ENCODE results near the gene CNPY1. TPM values are rescaled to one million over a fixed set of nuclear protein-coding genes. Genes with fewer than 3 reads are reported as not detected.

CNPY1 gene
- total and polyA plus RNA-seq, 2 donors (not counting 1 experiment from before 2014, with no cell fraction given): not detected

DNA sequence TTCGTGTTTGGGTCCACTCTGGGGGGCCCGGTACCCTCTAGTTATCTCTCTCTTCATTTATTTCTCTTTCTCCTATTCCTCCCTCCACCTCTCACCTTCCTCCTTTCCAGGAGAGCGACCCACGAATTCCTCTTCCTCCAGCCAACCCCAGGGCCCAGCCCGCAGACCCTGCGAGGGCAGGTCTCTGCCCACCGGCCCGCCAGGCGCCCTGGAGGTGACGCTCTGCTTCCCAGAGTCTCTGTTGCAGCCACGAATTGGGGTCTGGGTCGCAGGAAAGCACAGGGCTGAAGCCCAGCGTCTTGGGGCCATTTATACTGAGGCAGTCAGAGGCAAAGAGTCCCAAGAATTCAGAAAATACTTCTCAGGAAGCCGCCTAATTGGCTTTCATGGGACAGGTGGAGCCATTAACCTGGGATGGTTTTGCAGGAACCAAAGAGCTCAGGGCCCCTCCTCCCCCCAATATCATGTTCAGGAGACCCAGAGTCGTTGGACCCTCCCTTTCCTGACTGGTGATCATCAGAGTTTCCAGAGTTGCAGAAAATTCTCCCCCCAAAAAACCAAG is 91.1 kb downstream of the CNPY1 start:
- ATAC-seq (ENCODE audit: low read depth) (no peak), DNase-seq (peak; percentile 16)
- Mint-ChIP-seq H3K27ac (no peak overlapping the region), H3K27me3 (peaks cover 60% of the 10 kb centered on the region), H3K4me3 (no peak overlapping the region), H3K9me3 (ENCODE audit: insufficient read depth) (no peaks in the 10 kb centered on the region), H3K4me1 (peaks cover 25% of the 10 kb centered on the region)
- Histone ChIP-seq H4K20me1 (ENCODE audit: control insufficient read depth, insufficient read depth, low read length, poor library complexity, severe bottlenecking) (no peaks in the 10 kb centered on the region), H3K4me3 (ENCODE audit: control extremely low read depth in 1 of 5, extremely low read depth in 1 of 5, insufficient read depth in 1 of 5, low read depth in 2 of 5, low read length in 4 of 5) (peak overlapping the region in 1 of 5 experiments; percentile 14), H3K9ac (ENCODE audit: low read length) (no peak overlapping the region), H3K79me2 (ENCODE audit: control insufficient read depth, insufficient read depth, low read length) (no peaks in the 10 kb centered on the region), H3K4me1 (ENCODE audit: control insufficient read depth in 2 of 2, insufficient read depth in 2 of 2, low read length in 2 of 2) (peaks cover 33 to 60% of the 10 kb centered on the region in 2 donors), H3K27ac (ENCODE audit: low read length in 2 of 2) (no peak overlapping the region), H3K27me3 (replicated peaks in 1 of 4; ENCODE audit: control extremely low read depth in 1 of 4, control insufficient read depth in 3 of 4, insufficient read depth in 4 of 4, low read length in 3 of 4) (peaks cover 0 to 84% (median 61%) of the 10 kb centered on the region in 4 experiments), H3K9me3 (ENCODE audit: control extremely low read depth in 1 of 3, control insufficient read depth in 2 of 3, insufficient read depth in 1 of 3, low read length in 2 of 3) (peaks cover 0 to 55% (median 0%) of the 10 kb centered on the region in 3 donors), H2AFZ (ENCODE audit: insufficient read depth, low read depth, low read length, poor library complexity, severe bottlenecking) (no peak overlapping the region), H3K36me3 (replicated peaks in 1 of 2; ENCODE audit: control extremely low read depth in 1 of 2, control insufficient read depth in 1 of 2, extremely low read depth in 1 of 2, insufficient read depth in 2 of 2, low read length in 1 of 2) (no peaks in the 10 kb centered on the region), H3K4me2 (replicated peaks; ENCODE audit: low read depth, low read length, poor library complexity, severe bottlenecking) (no peak overlapping the region)
- WGBS (ENCODE audit: insufficient coverage): 8% methylated on average over 14 of the region's 15 CpGs
- ChIA-PET POLR2A (no interaction called here), CTCF (no interaction called here)
- TF ChIP-seq, protein P1, sequence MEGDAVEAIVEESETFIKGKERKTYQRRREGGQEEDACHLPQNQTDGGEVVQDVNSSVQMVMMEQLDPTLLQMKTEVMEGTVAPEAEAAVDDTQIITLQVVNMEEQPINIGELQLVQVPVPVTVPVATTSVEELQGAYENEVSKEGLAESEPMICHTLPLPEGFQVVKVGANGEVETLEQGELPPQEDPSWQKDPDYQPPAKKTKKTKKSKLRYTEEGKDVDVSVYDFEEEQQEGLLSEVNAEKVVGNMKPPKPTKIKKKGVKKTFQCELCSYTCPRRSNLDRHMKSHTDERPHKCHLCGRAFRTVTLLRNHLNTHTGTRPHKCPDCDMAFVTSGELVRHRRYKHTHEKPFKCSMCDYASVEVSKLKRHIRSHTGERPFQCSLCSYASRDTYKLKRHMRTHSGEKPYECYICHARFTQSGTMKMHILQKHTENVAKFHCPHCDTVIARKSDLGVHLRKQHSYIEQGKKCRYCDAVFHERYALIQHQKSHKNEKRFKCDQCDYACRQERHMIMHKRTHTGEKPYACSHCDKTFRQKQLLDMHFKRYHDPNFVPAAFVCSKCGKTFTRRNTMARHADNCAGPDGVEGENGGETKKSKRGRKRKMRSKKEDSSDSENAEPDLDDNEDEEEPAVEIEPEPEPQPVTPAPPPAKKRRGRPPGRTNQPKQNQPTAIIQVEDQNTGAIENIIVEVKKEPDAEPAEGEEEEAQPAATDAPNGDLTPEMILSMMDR (IDR thresholded peaks at IDR 0.05): no peak
- peak; percentile 20 for TF ChIP-seq EZH2 (IDR thresholded peaks at IDR 0.05; ENCODE audit: borderline replicate concordance, insufficient read depth, low read depth, low read length, poor library complexity, severe bottlenecking)
- intact Hi-C loops (cut with micrococcal nuclease): no loop called here

- POLR2A ChIA-PET: no interaction called here
- Histone ChIP-seq H3K4me2 (replicated peaks; ENCODE audit: low read depth, low read length, poor library complexity, severe bottlenecking) (peak overlapping the region; percentile 32), H2AFZ (ENCODE audit: insufficient read depth, low read depth, low read length, poor library complexity, severe bottlenecking) (peak overlapping the region; percentile 5), H3K36me3 (replicated peaks in 1 of 2; ENCODE audit: control extremely low read depth in 1 of 2, control insufficient read depth in 1 of 2, extremely low read depth in 1 of 2, insufficient read depth in 2 of 2, low read length in 1 of 2) (no peaks in the 10 kb centered on the region), H3K27me3 (replicated peaks in 1 of 4; ENCODE audit: control extremely low read depth in 1 of 4, control insufficient read depth in 3 of 4, insufficient read depth in 4 of 4, low read length in 3 of 4) (peaks cover 0 to 84% (median 61%) of the 10 kb centered on the region in 4 experiments), H3K9me3 (ENCODE audit: control extremely low read depth in 1 of 3, control insufficient read depth in 2 of 3, insufficient read depth in 1 of 3, low read length in 2 of 3) (peaks cover 0 to 49% (median 0%) of the 10 kb centered on the region in 3 donors), H4K20me1 (ENCODE audit: control insufficient read depth, insufficient read depth, low read length, poor library complexity, severe bottlenecking) (no peaks in the 10 kb centered on the region), H3K9ac (ENCODE audit: low read length) (no peak overlapping the region), H3K4me3 (ENCODE audit: control extremely low read depth in 1 of 5, extremely low read depth in 1 of 5, insufficient read depth in 1 of 5, low read depth in 2 of 5, low read length in 4 of 5) (no peak overlapping the region), H3K4me1 (ENCODE audit: control insufficient read depth in 2 of 2, insufficient read depth in 2 of 2, low read length in 2 of 2) (peaks cover 35 to 60% of the 10 kb centered on the region in 2 donors), H3K79me2 (ENCODE audit: control insufficient read depth, insufficient read depth, low read length) (no peaks in the 10 kb centered on the region), H3K27ac (ENCODE audit: low read length in 2 of 2) (no peak overlapping the region)
- Mint-ChIP-seq H3K27ac (no peak overlapping the region), H3K9me3 (ENCODE audit: insufficient read depth) (no peaks in the 10 kb centered on the region), H3K27me3 (peaks cover 55% of the 10 kb centered on the region), H3K4me1 (peaks cover 22% of the 10 kb centered on the region), H3K4me3 (peak overlapping the region; percentile 19)
- CTCF ChIA-PET: no interaction called here
- 10% methylated on average over 81 of the region's 82 CpGs for WGBS (ENCODE audit: insufficient coverage)
- intact Hi-C loops (cut with micrococcal nuclease): no loop called here
- DNase-seq (peak; percentile 33), ATAC-seq (ENCODE audit: low read depth) (no peak)
- TF ChIP-seq EZH2 (IDR thresholded peaks at IDR 0.05; ENCODE audit: borderline replicate concordance, insufficient read depth, low read depth, low read length, poor library complexity, severe bottlenecking): peak; percentile 6
- TF ChIP-seq, protein P1 (IDR thresholded peaks at IDR 0.05): no peak
Observed at GRCh38 chr7:155454183-155455112, 91.9 kb downstream of the CNPY1 start.
